ENCODE measurements around the gene OIT3.
A peak's percentile ranks its signal among the peaks of the same experiment; 100 is the strongest.

OIT3 gene

DNA sequence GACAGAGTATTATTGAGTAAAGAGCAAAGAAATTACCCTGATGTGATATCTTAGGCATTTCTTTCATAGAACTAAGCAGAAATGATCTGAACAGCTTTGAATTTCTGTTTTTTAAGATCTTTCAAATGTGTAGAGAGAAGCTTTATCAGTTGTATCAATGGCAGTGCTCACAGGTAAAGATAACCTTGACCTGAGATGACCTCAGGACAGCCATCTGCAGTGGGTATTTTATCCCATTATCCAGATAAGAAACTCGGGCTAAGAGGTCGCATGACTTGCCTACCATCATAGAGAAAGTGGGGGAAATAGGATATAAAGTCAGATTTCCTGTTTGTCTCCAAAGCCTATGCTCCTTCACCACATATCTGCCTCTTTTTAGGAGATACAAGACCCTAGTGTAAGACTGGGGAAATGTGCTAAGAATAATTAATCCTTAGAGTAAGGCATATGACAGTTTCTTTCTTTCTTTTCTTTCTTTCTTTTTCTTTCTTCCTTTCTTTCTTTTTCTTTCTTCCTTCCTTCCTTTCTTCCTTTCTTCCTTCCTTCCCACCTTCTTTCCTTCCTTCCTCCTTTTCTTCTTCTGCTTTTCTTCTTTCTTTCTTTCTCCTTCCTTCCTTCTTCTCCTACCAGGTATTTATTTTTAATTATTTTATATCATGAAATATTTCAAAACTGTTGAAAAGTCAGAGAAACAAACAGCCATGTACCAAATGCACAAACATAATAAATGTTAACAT is 50.1 kb downstream of the OIT3 start:
- ChIA-PET POLR2A (no interaction called here), CTCF (no interaction called here)
- H3K27ac ChIP-seq (ENCODE audit: extremely low read depth, low read depth, low read length) = no peak overlapping the region
- no peaks in the 10 kb centered on the region for H3K4me1 ChIP-seq (ENCODE audit: control insufficient read depth, insufficient read depth, low read length)
- no peaks in the 10 kb centered on the region for H3K9me3 ChIP-seq (ENCODE audit: control insufficient read depth, insufficient read depth, low read depth, low read length)
- H3K4me3 ChIP-seq (ENCODE audit: low read depth, low read length) = no peak overlapping the region
- no peaks in the 10 kb centered on the region for H3K36me3 ChIP-seq (ENCODE audit: control insufficient read depth in 2 of 2, insufficient read depth in 1 of 2, low read length in 2 of 2)
- TF ChIP-seq, protein P1, sequence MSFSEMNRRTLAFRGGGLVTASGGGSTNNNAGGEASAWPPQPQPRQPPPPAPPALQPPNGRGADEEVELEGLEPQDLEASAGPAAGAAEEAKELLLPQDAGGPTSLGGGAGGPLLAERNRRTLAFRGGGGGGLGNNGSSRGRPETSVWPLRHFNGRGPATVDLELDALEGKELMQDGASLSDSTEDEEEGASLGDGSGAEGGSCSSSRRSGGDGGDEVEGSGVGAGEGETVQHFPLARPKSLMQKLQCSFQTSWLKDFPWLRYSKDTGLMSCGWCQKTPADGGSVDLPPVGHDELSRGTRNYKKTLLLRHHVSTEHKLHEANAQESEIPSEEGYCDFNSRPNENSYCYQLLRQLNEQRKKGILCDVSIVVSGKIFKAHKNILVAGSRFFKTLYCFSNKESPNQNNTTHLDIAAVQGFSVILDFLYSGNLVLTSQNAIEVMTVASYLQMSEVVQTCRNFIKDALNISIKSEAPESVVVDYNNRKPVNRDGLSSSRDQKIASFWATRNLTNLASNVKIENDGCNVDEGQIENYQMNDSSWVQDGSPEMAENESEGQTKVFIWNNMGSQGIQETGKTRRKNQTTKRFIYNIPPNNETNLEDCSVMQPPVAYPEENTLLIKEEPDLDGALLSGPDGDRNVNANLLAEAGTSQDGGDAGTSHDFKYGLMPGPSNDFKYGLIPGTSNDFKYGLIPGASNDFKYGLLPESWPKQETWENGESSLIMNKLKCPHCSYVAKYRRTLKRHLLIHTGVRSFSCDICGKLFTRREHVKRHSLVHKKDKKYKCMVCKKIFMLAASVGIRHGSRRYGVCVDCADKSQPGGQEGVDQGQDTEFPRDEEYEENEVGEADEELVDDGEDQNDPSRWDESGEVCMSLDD (tag by site-specific recombination; IDR thresholded peaks at IDR 0.05) = no peak
- TF ChIP-seq KLF10 (tag by site-specific recombination; IDR thresholded peaks at IDR 0.05) (no peak), ZNF366 (tag by site-specific recombination; conservative IDR thresholded peaks at IDR 0.05) (peak; percentile 92), PRDM1 (tag by site-specific recombination; IDR thresholded peaks at IDR 0.05) (peak; percentile 53), ZNF223 (tag by site-specific recombination; IDR thresholded peaks at IDR 0.05) (no peak), ZBTB48 (tag by site-specific recombination; IDR thresholded peaks at IDR 0.05) (no peak), ZXDB (tag by site-specific recombination; IDR thresholded peaks at IDR 0.05) (no peak)

DNA sequence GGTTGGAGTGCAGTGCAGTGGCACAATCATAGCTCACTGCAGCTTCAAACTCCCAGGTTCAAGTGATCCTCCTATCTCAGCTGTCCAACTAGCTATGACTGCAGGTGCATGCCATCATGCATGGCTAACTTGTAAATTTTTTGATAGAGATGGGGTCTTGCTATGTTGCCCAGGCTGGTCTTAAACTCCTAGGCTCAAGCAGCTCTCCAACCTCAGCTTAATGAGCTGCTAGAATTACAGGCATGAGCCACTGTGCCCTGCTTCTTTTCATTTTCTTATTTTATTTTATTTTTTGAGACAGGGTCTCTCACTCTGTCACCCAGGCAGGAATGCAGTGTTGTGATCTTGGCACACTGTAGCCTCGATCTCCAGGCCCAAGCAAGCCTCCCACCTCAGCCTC is 53.4 kb downstream of the OIT3 start:
- H3K4me1 ChIP-seq (ENCODE audit: control insufficient read depth, insufficient read depth, low read length) = no peaks in the 10 kb centered on the region
- CTCF ChIA-PET = no interaction called here
- H3K4me3 ChIP-seq (ENCODE audit: low read depth, low read length) = no peak overlapping the region
- TF ChIP-seq ZNF324 (tag by site-specific recombination; IDR thresholded peaks at IDR 0.05) (no peak), ZNF175 (tag by site-specific recombination; IDR thresholded peaks at IDR 0.05) (no peak), ZNF121 (tag by site-specific recombination; IDR thresholded peaks at IDR 0.05) (0 out of 2 replicates have a peak, but pooled peaks have one; percentile 46), ZBTB7A (tag by site-specific recombination; IDR thresholded peaks at IDR 0.05; ENCODE audit: low read depth) (no peak), ZNF610 (tag by site-specific recombination; IDR thresholded peaks at IDR 0.05; ENCODE audit: borderline replicate concordance) (no peak)
- TF ChIP-seq, protein P2, sequence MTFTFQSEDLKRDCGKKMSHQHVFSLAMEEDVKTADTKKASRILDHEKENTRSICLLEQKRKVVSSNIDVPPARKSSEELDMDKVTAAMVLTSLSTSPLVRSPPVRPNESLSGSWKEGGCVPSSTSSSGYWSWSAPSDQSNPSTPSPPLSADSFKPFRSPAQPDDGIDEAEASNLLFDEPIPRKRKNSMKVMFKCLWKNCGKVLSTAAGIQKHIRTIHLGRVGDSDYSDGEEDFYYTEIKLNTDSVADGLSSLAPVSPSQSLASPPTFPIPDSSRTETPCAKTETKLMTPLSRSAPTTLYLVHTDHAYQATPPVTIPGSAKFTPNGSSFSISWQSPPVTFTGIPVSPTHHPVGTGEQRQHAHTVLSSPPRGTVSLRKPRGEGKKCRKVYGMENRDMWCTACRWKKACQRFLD (tag by site-specific recombination; IDR thresholded peaks at IDR 0.05) = no peak
- TF ChIP-seq, protein P3, sequence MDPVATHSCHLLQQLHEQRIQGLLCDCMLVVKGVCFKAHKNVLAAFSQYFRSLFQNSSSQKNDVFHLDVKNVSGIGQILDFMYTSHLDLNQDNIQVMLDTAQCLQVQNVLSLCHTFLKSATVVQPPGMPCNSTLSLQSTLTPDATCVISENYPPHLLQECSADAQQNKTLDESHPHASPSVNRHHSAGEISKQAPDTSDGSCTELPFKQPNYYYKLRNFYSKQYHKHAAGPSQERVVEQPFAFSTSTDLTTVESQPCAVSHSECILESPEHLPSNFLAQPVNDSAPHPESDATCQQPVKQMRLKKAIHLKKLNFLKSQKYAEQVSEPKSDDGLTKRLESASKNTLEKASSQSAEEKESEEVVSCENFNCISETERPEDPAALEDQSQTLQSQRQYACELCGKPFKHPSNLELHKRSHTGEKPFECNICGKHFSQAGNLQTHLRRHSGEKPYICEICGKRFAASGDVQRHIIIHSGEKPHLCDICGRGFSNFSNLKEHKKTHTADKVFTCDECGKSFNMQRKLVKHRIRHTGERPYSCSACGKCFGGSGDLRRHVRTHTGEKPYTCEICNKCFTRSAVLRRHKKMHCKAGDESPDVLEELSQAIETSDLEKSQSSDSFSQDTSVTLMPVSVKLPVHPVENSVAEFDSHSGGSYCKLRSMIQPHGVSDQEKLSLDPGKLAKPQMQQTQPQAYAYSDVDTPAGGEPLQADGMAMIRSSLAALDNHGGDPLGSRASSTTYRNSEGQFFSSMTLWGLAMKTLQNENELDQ (tag by site-specific recombination; IDR thresholded peaks at IDR 0.05; ENCODE audit: low read depth) = no peak
- H3K27ac ChIP-seq (ENCODE audit: extremely low read depth, low read depth, low read length) = no peak overlapping the region
- no peaks in the 10 kb centered on the region for H3K36me3 ChIP-seq (ENCODE audit: control insufficient read depth in 2 of 2, insufficient read depth in 1 of 2, low read length in 2 of 2)
- no peaks in the 10 kb centered on the region for H3K9me3 ChIP-seq (ENCODE audit: control insufficient read depth, insufficient read depth, low read depth, low read length)
- POLR2A ChIA-PET = interaction anchor here (0.6 to 0.7 kb wide), 2 partner anchors 12 to 103 kb away, joined by 3 read pairs; no protein-coding TSS in a partner anchor

DNA sequence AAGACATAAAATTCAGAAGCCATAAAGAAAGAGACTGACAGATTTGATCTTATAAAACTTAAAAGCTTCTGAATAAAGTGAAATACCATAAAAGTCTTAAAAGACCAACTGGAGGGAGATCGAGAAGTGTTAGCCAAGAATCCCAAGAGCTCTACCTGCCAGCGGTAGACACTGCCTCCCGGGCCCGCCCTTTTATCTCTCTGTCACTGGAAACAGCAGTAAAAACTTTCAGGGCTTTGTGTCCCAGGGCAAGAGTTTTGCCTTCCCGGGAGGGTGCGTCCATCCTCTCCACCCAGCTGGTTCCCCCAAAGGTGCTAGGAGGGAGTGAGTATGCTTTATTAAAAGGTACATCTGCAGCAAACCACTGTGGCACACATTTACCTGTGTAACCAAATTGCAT is 55.2 kb downstream of the OIT3 start:
- CTCF ChIA-PET = interaction anchor here (1.0 kb wide), 1 partner anchor 112 kb away, joined by 3 read pairs; no protein-coding TSS in a partner anchor
- Histone ChIP-seq H3K9me3 (ENCODE audit: control insufficient read depth, insufficient read depth, low read depth, low read length) (no peaks in the 10 kb centered on the region), H3K27ac (ENCODE audit: extremely low read depth, low read depth, low read length) (no peak overlapping the region), H3K4me1 (ENCODE audit: control insufficient read depth, insufficient read depth, low read length) (no peaks in the 10 kb centered on the region), H3K36me3 (ENCODE audit: control insufficient read depth in 2 of 2, insufficient read depth in 1 of 2, low read length in 2 of 2) (no peaks in the 10 kb centered on the region), H3K4me3 (ENCODE audit: low read depth, low read length) (no peak overlapping the region)
- POLR2A ChIA-PET = no interaction called here
- TF ChIP-seq ZNF37A (tag by site-specific recombination; IDR thresholded peaks at IDR 0.05) (no peak), ZNF560 (tag by site-specific recombination; IDR thresholded peaks at IDR 0.05; ENCODE audit: borderline replicate concordance) (no peak), SP2 (tag by site-specific recombination; IDR thresholded peaks at IDR 0.05) (no peak), ZNF274 (IDR thresholded peaks at IDR 0.05; ENCODE audit: low read length) (no peak), ZNF274 (tag by site-specific recombination; IDR thresholded peaks at IDR 0.05; ENCODE audit: borderline replicate concordance) (no peak), ZFP41 (tag by site-specific recombination; IDR thresholded peaks at IDR 0.05; ENCODE audit: borderline replicate concordance) (no peak)
- TF ChIP-seq, protein P2 (tag by site-specific recombination; IDR thresholded peaks at IDR 0.05) = no peak
- TF ChIP-seq, protein P4, sequence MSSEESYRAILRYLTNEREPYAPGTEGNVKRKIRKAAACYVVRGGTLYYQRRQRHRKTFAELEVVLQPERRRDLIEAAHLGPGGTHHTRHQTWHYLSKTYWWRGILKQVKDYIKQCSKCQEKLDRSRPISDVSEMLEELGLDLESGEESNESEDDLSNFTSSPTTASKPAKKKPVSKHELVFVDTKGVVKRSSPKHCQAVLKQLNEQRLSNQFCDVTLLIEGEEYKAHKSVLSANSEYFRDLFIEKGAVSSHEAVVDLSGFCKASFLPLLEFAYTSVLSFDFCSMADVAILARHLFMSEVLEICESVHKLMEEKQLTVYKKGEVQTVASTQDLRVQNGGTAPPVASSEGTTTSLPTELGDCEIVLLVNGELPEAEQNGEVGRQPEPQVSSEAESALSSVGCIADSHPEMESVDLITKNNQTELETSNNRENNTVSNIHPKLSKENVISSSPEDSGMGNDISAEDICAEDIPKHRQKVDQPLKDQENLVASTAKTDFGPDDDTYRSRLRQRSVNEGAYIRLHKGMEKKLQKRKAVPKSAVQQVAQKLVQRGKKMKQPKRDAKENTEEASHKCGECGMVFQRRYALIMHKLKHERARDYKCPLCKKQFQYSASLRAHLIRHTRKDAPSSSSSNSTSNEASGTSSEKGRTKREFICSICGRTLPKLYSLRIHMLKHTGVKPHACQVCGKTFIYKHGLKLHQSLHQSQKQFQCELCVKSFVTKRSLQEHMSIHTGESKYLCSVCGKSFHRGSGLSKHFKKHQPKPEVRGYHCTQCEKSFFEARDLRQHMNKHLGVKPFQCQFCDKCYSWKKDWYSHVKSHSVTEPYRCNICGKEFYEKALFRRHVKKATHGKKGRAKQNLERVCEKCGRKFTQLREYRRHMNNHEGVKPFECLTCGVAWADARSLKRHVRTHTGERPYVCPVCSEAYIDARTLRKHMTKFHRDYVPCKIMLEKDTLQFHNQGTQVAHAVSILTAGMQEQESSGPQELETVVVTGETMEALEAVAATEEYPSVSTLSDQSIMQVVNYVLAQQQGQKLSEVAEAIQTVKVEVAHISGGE (tag by site-specific recombination; conservative IDR thresholded peaks at IDR 0.05; ENCODE audit: low read depth) = no peak
